IMR-90 (cell line): ENCODE results near the gene SRPK1. TPM values are rescaled to one million over a fixed set of nuclear protein-coding genes. Genes with fewer than 3 reads are reported as not detected.

ENCODE experiments used
- ATAC-seq: fragments of 200-7000 bp; cut with Tn5 transposase; 2 replicates; pipeline ENCODE4 v1.9.1; 2020; ENCODE audit warnings: low read depth, mild to moderate bottlenecking, moderate library complexity
- BruUV-seq: library from RNA; stranded (reverse); fragments of 400-500 nt; replicated peaks from 2 replicates; lab custom pipeline; 2021; lab: Mats Ljungman, UMichigan
- CTCF ChIA-PET: fragments of 300-600 bp; formaldehyde crosslinking; extraction: SDS; loops from one replicate; lab custom pipeline; 2021; ENCODE audit warnings: antibody characterized with exemption; lab: Yijun Ruan, JAX
- POLR2A ChIA-PET: fragments of 300-600 bp; sonication (Branson Sonifier 250); formaldehyde crosslinking; loops from one replicate; lab custom pipeline; 2022; ENCODE audit warnings: antibody characterized with exemption; ENCODE audit not compliant: unreplicated experiment; lab: Charles Lee
- DNase-seq: peaks from one replicate; pipeline ENCODE4 v3.0.0; 2013
- H2AFZ ChIP-seq: replicated peaks from 2 replicates; pipeline ENCODE3; 2013; ENCODE audit warnings: low read length, mild to moderate bottlenecking; ENCODE audit not compliant: poor library complexity
- H2AK5ac ChIP-seq: 2 replicates; pipeline ENCODE4 v1.6.1; 2013; ENCODE audit warnings: low read depth, low read length, inconsistent platforms
- H2AK9ac ChIP-seq: replicated peaks from 2 replicates; pipeline ENCODE3; 2013; ENCODE audit warnings: mild to moderate bottlenecking, low read depth, low read length, moderate library complexity; ENCODE audit not compliant: poor library complexity
- H2BK120ac ChIP-seq: 2 replicates; pipeline ENCODE4 v1.6.1; 2013; ENCODE audit warnings: low read depth, low read length, inconsistent platforms
- H2BK15ac ChIP-seq: 3 replicates; pipeline ENCODE4 v1.6.1; 2013; ENCODE audit warnings: low read depth, low read length, inconsistent platforms
- H2BK20ac ChIP-seq: 2 replicates; pipeline ENCODE4 v1.6.1; 2013; ENCODE audit warnings: low read depth, mild to moderate bottlenecking, inconsistent platforms, low read length, moderate library complexity
- H2BK5ac ChIP-seq: 2 replicates; pipeline ENCODE4 v1.6.1; 2013; ENCODE audit warnings: mild to moderate bottlenecking, low read depth, low read length, inconsistent platforms; ENCODE audit not compliant: poor library complexity, severe bottlenecking
- H3K14ac ChIP-seq: replicated peaks from 2 replicates; pipeline ENCODE4 v1.6.1; 2013; ENCODE audit warnings: low read depth, low read length, inconsistent platforms
- H3K18ac ChIP-seq: 2 replicates; pipeline ENCODE4 v1.6.1; 2013; ENCODE audit warnings: low read depth, low read length, control low read depth
- H3K23ac ChIP-seq: 2 replicates; pipeline ENCODE4 v1.6.1; 2013; ENCODE audit warnings: low read depth, low read length, inconsistent platforms
- H3K27ac ChIP-seq: 2 replicates; pipeline ENCODE4 v1.5.1; 2013; ENCODE audit warnings: mild to moderate bottlenecking, control low read depth, low read length; ENCODE audit not compliant: insufficient read depth
- H3K27me3 ChIP-seq: 2 replicates; pipeline ENCODE4 v1.6.1; 2013; ENCODE audit warnings: low read length; ENCODE audit not compliant: control insufficient read depth, insufficient read depth
- H3K36me3 ChIP-seq: 2 replicates; pipeline ENCODE4 v1.6.1; 2013; ENCODE audit warnings: low read length, mixed read lengths; ENCODE audit not compliant: control insufficient read depth, insufficient read depth
- H3K4ac ChIP-seq: 2 replicates; pipeline ENCODE4 v1.6.1; 2013; ENCODE audit warnings: low read depth, low read length, inconsistent platforms
- H3K4me1 ChIP-seq: 2 replicates; pipeline ENCODE4 v1.6.1; 2013; ENCODE audit warnings: low read length, mixed read lengths; ENCODE audit not compliant: control insufficient read depth, insufficient read depth
- H3K4me2 ChIP-seq: 2 replicates; pipeline ENCODE4 v1.6.1; 2013; ENCODE audit warnings: low read depth, mild to moderate bottlenecking, control low read depth, low read length, moderate library complexity
- H3K4me3 ChIP-seq: 2 replicates; pipeline ENCODE4 v1.5.1; 2013; ENCODE audit warnings: low read depth, mild to moderate bottlenecking, control low read depth, low read length, moderate library complexity; ENCODE audit not compliant: insufficient read depth
- H3K56ac ChIP-seq: 2 replicates; pipeline ENCODE4 v1.6.1; 2013; ENCODE audit warnings: low read length, inconsistent platforms; ENCODE audit not compliant: insufficient read depth; ENCODE audit errors: extremely low read depth
- H3K79me1 ChIP-seq, 2 experiments: 2 replicates each; pipeline ENCODE4 v1.6.1; 2013; ENCODE audit warnings: low read length in 2 of 2, inconsistent platforms in 1 of 2, low read depth in 1 of 2
- H3K9ac ChIP-seq: 2 replicates; pipeline ENCODE4 v1.6.1; 2013; ENCODE audit warnings: low read depth, low read length, control low read depth
- H3K9me1 ChIP-seq: 2 replicates; pipeline ENCODE4 v1.6.1; 2013; ENCODE audit warnings: low read length, inconsistent platforms; ENCODE audit not compliant: insufficient read depth
- H3K9me3 ChIP-seq: 2 replicates; pipeline ENCODE4 v1.6.1; 2013; ENCODE audit warnings: low read length; ENCODE audit not compliant: control insufficient read depth, insufficient read depth
- H4K20me1 ChIP-seq: 2 replicates; pipeline ENCODE4 v1.6.1; 2013; ENCODE audit warnings: low read length, inconsistent platforms; ENCODE audit not compliant: insufficient read depth
- H4K5ac ChIP-seq: 2 replicates; pipeline ENCODE4 v1.6.1; 2013; ENCODE audit warnings: mild to moderate bottlenecking, low read depth, low read length, control low read depth
- H4K8ac ChIP-seq, 2 experiments: 2 replicates each; pipeline ENCODE4 v1.6.1; 2013; ENCODE audit warnings: low read depth in 2 of 2, low read length in 2 of 2, control low read depth in 1 of 2, inconsistent platforms in 1 of 2
- H4K91ac ChIP-seq: 2 replicates; pipeline ENCODE4 v1.6.1; 2013; ENCODE audit warnings: low read depth, low read length, inconsistent platforms; ENCODE audit not compliant: insufficient read depth
- BHLHE40 ChIP-seq: fragments of 150-350 bp; IDR thresholded peaks from 2 replicates; pipeline ENCODE4 v1.6.1; 2016; ENCODE audit warnings: mild to moderate bottlenecking, low read depth, low read length
- CEBPB ChIP-seq: IDR thresholded peaks from 2 replicates; pipeline ENCODE4 v1.6.1; 2012; ENCODE audit warnings: low read depth, low read length, improper control_type of control experiment
- CHD1 ChIP-seq: IDR thresholded peaks from 2 replicates; pipeline ENCODE4 v1.6.1; 2012; ENCODE audit warnings: low read depth, low read length, improper control_type of control experiment
- CTCF ChIP-seq: conservative IDR thresholded peaks from 2 replicates; pipeline ENCODE4 v1.5.1; 2012; ENCODE audit warnings: mild to moderate bottlenecking, low read depth, low read length, improper control_type of control experiment
- ELK1 ChIP-seq: fragments of 150-350 bp; IDR thresholded peaks from 2 replicates; pipeline ENCODE4 v1.6.1; 2016; ENCODE audit warnings: low read depth, mild to moderate bottlenecking, low read length, moderate library complexity, borderline replicate concordance
- FOS ChIP-seq: fragments of 150-350 bp; IDR thresholded peaks from 2 replicates; pipeline ENCODE4 v1.6.1; 2016; ENCODE audit warnings: low read depth, low read length
- MAFK ChIP-seq: IDR thresholded peaks from 2 replicates; pipeline ENCODE4 v1.6.1; 2012; ENCODE audit warnings: low read depth, low read length, improper control_type of control experiment
- MAZ ChIP-seq: IDR thresholded peaks from 2 replicates; pipeline ENCODE4 v1.6.1; 2012; ENCODE audit warnings: low read depth, mild to moderate bottlenecking, low read length, improper control_type of control experiment, moderate library complexity, borderline replicate concordance
- MXI1 ChIP-seq: IDR thresholded peaks from 2 replicates; pipeline ENCODE4 v1.6.1; 2012; ENCODE audit warnings: low read depth, mild to moderate bottlenecking, low read length, moderate library complexity, borderline replicate concordance
- NFE2L2 ChIP-seq: fragments of 150-350 bp; IDR thresholded peaks from 2 replicates; pipeline ENCODE4 v1.6.1; 2016; ENCODE audit warnings: low read depth, mild to moderate bottlenecking, low read length
- POLR2A ChIP-seq: IDR thresholded peaks from 2 replicates; pipeline ENCODE4 v1.6.1; 2012; ENCODE audit warnings: mild to moderate bottlenecking, low read depth, low read length
- RAD21 ChIP-seq: IDR thresholded peaks from 2 replicates; pipeline ENCODE4 v1.6.1; 2012; ENCODE audit warnings: low read length, improper control_type of control experiment
- RCOR1 ChIP-seq: IDR thresholded peaks from 2 replicates; pipeline ENCODE4 v1.6.1; 2012; ENCODE audit warnings: mild to moderate bottlenecking, low read length, improper control_type of control experiment; ENCODE audit not compliant: insufficient replicate concordance
- RFX5 ChIP-seq: IDR thresholded peaks from 2 replicates; pipeline ENCODE4 v1.8.0; 2012; ENCODE audit warnings: low read depth, mild to moderate bottlenecking, low read length, moderate library complexity
- SMC3 ChIP-seq: fragments of 150-350 bp; IDR thresholded peaks from 2 replicates; pipeline ENCODE4 v1.6.1; 2016; ENCODE audit warnings: low read depth, mild to moderate bottlenecking, antibody characterized with exemption, low read length, moderate library complexity
- USF2 ChIP-seq: fragments of 150-350 bp; IDR thresholded peaks from 2 replicates; pipeline ENCODE4 v1.6.1; 2017; ENCODE audit warnings: mild to moderate bottlenecking, antibody characterized with exemption, low read length, low read depth
- WGBS, 2 experiments: methylation state at CpG; one replicate each; pipeline versions ENCODE4 v1.1.5 to v1.1.7; 2013; ENCODE audit warnings: missing lambda C conversion rate in 2 of 2; ENCODE audit not compliant: insufficient read length in 1 of 2; ENCODE audit errors: extremely low coverage in 2 of 2; 5-methylcytosine and 5-hydroxymethylcytosine counted together
- dilution Hi-C: fragments of 300-500 bp; cut with HindIII; formaldehyde crosslinking; loops from one replicate; pipeline ENCODE4 v1.14.3; 2018; ENCODE audit warnings: low sequenced_read_pairs; ENCODE audit not compliant: unreplicated experiment
- in situ Hi-C: fragments of 300-500 bp; cut with MboI; formaldehyde crosslinking; loops from 3 replicates; pipeline ENCODE4 v1.14.3; 2019; ENCODE audit warnings: low sequenced_read_pairs, inconsistent platforms, mixed read lengths
- intact Hi-C: fragments of 100-400 bp; cut with micrococcal nuclease; formaldehyde crosslinking; loops from 2 replicates; pipeline ENCODE4 v1.10.0; 2022
- polyA plus RNA-seq, 3 experiments: library from polyadenylated mRNA; depleted of rRNA; stranded (reverse); fragments of >200 nt; gene quantifications; 2 replicates each; pipeline ENCODE4 v1.2.3, GENCODE V29; 2012; ENCODE audit warnings: low replicate concordance in 1 of 3
- total RNA-seq: library from RNA; depleted of rRNA; stranded (reverse); fragments of >200 nt; gene quantifications from 2 replicates; pipeline ENCODE4 v1.2.3, GENCODE V29; 2012

Gene SRPK1
- total and polyA plus RNA-seq, 2 of the 4 experiments (the other 2 are of a cell fraction) = 22.5 to 44.6 TPM

GRCh38 chr6:35897486-35897885 is 23.4 kb downstream of the SRPK1 start:
- H3K23ac ChIP-seq = no peak overlapping the region
- H4K5ac ChIP-seq = no peak overlapping the region
- H3K9ac ChIP-seq = no peak overlapping the region
- H4K20me1 ChIP-seq = peaks cover 18% of the 10 kb centered on the region; the same call in 1 of the 2 replicates
- no peak overlapping the region for H3K27ac ChIP-seq
- no peak overlapping the region for H2BK20ac ChIP-seq
- dilution Hi-C loops (no loop called here), in situ Hi-C loops (no loop called here), intact Hi-C loops (no loop called here)
- H3K9me3 ChIP-seq = no peaks in the 10 kb centered on the region
- H2BK15ac ChIP-seq = no peak overlapping the region
- H2BK5ac ChIP-seq = no peak overlapping the region
- H3K14ac ChIP-seq = no peak overlapping the region
- H3K27me3 ChIP-seq = no peaks in the 10 kb centered on the region
- H3K9me1 ChIP-seq = peaks cover 3% of the 10 kb centered on the region; the same call in 1 of the 2 replicates
- H3K79me1 ChIP-seq = peaks cover 36 to 61% of the 10 kb centered on the region in 2 experiments
- H3K4me3 ChIP-seq = no peak overlapping the region
- no peak for DNase-seq
- no peak overlapping the region for H4K8ac ChIP-seq
- H2BK120ac ChIP-seq = no peak overlapping the region
- no peaks in the 10 kb centered on the region; the same call in 1 of the 2 replicates for H3K36me3 ChIP-seq
- H3K4ac ChIP-seq = no peak overlapping the region
- no peak overlapping the region for H4K91ac ChIP-seq
- no peak overlapping the region for H2AK5ac ChIP-seq
- no peaks in the 10 kb centered on the region for H3K4me1 ChIP-seq
- BruUV-seq = no TSS peak
- H2AK9ac ChIP-seq = no peak overlapping the region
- no peak overlapping the region for H3K4me2 ChIP-seq
- no peak overlapping the region for H3K56ac ChIP-seq
- ChIA-PET CTCF (interaction anchor here (0.6 kb wide), 1 partner anchor 11 kb away, joined by 3 read pairs; no protein-coding TSS in a partner anchor), POLR2A (no interaction called here)
- no CpG with 5 or more reads among the region's 4 CpGs for WGBS, 2 experiments
- TF ChIP-seq FOS = no peak
- TF ChIP-seq SMC3 = no peak
- no peak for TF ChIP-seq CTCF
- no peak for TF ChIP-seq POLR2A
- TF ChIP-seq CEBPB = no peak
- no peak for TF ChIP-seq RAD21
- TF ChIP-seq RCOR1 = no peak
- TF ChIP-seq MAZ = no peak
- no peak for TF ChIP-seq BHLHE40
- no peak for TF ChIP-seq ELK1
- no peak for TF ChIP-seq MXI1
- no peak for TF ChIP-seq CHD1
- TF ChIP-seq USF2 = no peak
- TF ChIP-seq MAFK = no peak
- TF ChIP-seq NFE2L2 = no peak
- no peak for TF ChIP-seq RFX5
- H2AFZ ChIP-seq = no peak overlapping the region
- no peak for ATAC-seq
- H3K18ac ChIP-seq = no peak overlapping the region
